Thyroid gland (tissue), 4 donors: ENCODE measurements around the gene ZNF584.

Experiments used
- POLR2A ChIP-seq, 2 donors: fragments of 450-650 bp; IDR thresholded peaks; one replicate each; pipeline ENCODE4 v1.6.1; 2017; ENCODE audit warnings: antibody characterized with exemption in 2 of 2, mild to moderate bottlenecking in 2 of 2, moderate library complexity in 1 of 2
- TF ChIP-seq, protein P1 (sequence below), 6 experiments: fragments of 200-600 bp in 3 of 6; fragments of 450-650 bp in 3 of 6; sonication (generic) in 3 of 6; IDR thresholded peaks; one replicate each; pipeline ENCODE4 v1.5.1; 2016 to 2019; ENCODE audit warnings: antibody characterized with exemption in 6 of 6, mild to moderate bottlenecking in 2 of 6, inconsistent platforms in 1 of 6, moderate library complexity in 1 of 6

- TF ChIP-seq, protein P1, sequence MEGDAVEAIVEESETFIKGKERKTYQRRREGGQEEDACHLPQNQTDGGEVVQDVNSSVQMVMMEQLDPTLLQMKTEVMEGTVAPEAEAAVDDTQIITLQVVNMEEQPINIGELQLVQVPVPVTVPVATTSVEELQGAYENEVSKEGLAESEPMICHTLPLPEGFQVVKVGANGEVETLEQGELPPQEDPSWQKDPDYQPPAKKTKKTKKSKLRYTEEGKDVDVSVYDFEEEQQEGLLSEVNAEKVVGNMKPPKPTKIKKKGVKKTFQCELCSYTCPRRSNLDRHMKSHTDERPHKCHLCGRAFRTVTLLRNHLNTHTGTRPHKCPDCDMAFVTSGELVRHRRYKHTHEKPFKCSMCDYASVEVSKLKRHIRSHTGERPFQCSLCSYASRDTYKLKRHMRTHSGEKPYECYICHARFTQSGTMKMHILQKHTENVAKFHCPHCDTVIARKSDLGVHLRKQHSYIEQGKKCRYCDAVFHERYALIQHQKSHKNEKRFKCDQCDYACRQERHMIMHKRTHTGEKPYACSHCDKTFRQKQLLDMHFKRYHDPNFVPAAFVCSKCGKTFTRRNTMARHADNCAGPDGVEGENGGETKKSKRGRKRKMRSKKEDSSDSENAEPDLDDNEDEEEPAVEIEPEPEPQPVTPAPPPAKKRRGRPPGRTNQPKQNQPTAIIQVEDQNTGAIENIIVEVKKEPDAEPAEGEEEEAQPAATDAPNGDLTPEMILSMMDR (IDR thresholded peaks at IDR 0.05) = no peak
- TF ChIP-seq POLR2A (IDR thresholded peaks at IDR 0.05) = no peak
Observed at GRCh38 chr19:58450856-58451357, 42.5 kb downstream of the ZNF584 start.
